ENCODE data around the gene THAP11.

DNA sequence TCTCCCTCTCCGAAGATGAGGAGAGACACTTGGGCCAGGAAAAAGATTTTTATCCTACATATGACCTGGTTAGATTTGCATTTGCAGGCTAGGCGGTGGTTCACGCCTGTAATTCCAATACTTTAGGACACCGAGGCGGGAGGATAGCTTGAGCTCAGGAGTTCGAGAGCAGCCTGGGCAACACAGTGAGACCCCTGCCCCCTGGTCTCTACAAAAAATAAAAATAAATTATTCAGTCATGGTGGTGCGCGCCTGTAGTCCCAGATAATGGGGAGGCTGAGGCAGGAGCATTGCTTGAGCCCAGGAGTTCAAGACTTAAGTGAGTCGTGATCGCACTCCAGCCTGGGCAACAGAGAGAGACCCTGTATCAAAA is 7.9 kb upstream of the THAP11 start:
- TF ChIP-seq, protein P1, sequence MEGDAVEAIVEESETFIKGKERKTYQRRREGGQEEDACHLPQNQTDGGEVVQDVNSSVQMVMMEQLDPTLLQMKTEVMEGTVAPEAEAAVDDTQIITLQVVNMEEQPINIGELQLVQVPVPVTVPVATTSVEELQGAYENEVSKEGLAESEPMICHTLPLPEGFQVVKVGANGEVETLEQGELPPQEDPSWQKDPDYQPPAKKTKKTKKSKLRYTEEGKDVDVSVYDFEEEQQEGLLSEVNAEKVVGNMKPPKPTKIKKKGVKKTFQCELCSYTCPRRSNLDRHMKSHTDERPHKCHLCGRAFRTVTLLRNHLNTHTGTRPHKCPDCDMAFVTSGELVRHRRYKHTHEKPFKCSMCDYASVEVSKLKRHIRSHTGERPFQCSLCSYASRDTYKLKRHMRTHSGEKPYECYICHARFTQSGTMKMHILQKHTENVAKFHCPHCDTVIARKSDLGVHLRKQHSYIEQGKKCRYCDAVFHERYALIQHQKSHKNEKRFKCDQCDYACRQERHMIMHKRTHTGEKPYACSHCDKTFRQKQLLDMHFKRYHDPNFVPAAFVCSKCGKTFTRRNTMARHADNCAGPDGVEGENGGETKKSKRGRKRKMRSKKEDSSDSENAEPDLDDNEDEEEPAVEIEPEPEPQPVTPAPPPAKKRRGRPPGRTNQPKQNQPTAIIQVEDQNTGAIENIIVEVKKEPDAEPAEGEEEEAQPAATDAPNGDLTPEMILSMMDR (IDR thresholded peaks at IDR 0.05; ENCODE audit: low read length) = no peak
- no peak for TF ChIP-seq EZH2 (IDR thresholded peaks at IDR 0.05; ENCODE audit: borderline replicate concordance, low read length)

All from OCI-LY1 (cell line).